ENCODE data around the gene RNF31.
"Not testable (repeated sequence)": the region's sequence is repeated elsewhere in the genome, so short reads cannot be mapped to it uniquely, and the experiment has no call there.

The RNF31 gene

GRCh38 chr14:24103451-24103850 lies 43.8 kb upstream of the RNF31 start:
- H3F3A ChIP-seq (ENCODE audit: low read depth): no peaks in the 10 kb centered on the region
- H3K27me3 ChIP-seq (ENCODE audit: insufficient read depth, low read length, poor library complexity, severe bottlenecking): no peaks in the 10 kb centered on the region
- H2AFZ ChIP-seq (ENCODE audit: low read length): no peak overlapping the region
- no peaks in the 10 kb centered on the region for H3K9me2 ChIP-seq (replicated peaks; ENCODE audit: low read depth, low read length)
- peaks cover under 1% of the 10 kb centered on the region for H3K4me1 ChIP-seq (ENCODE audit: insufficient read depth, low read length, poor library complexity, severe bottlenecking)
- H3K4me3 ChIP-seq (ENCODE audit: low read length, poor library complexity, severe bottlenecking): no peak overlapping the region
- H3K36me3 ChIP-seq (ENCODE audit: insufficient read depth, low read length): no peaks in the 10 kb centered on the region; the same call in 1 of the 2 replicates
- no peak overlapping the region for H3K4me2 ChIP-seq (ENCODE audit: low read depth, low read length, poor library complexity, severe bottlenecking)
- H3K9ac ChIP-seq (ENCODE audit: low read depth, low read length, poor library complexity, severe bottlenecking): no peak overlapping the region
- no peak for TF ChIP-seq CTCF (conservative IDR thresholded peaks at IDR 0.05; ENCODE audit: low read length)
- no peak for TF ChIP-seq EZH2phosphoT487 (IDR thresholded peaks at IDR 0.05; ENCODE audit: borderline replicate concordance)
- H3K9me3 ChIP-seq (ENCODE audit: insufficient read depth, low read depth, low read length): no peaks in the 10 kb centered on the region
- H4K20me1 ChIP-seq (ENCODE audit: insufficient read depth, low read length, poor library complexity, severe bottlenecking): no peaks in the 10 kb centered on the region
- no peaks in the 10 kb centered on the region for H3K79me2 ChIP-seq (ENCODE audit: insufficient read depth, low read length)

GRCh38 chr14:24105609-24106239 lies 41.6 kb upstream of the RNF31 start:
- not testable (repeated sequence) for H3K9me3 ChIP-seq (ENCODE audit: insufficient read depth, low read depth, low read length); H3K4me1 ChIP-seq (ENCODE audit: insufficient read depth, low read length, poor library complexity, severe bottlenecking); H3F3A ChIP-seq (ENCODE audit: low read depth); H3K4me2 ChIP-seq (ENCODE audit: low read depth, low read length, poor library complexity, severe bottlenecking); H3K36me3 ChIP-seq (ENCODE audit: insufficient read depth, low read length); H3K9ac ChIP-seq (ENCODE audit: low read depth, low read length, poor library complexity, severe bottlenecking); H3K27me3 ChIP-seq (ENCODE audit: insufficient read depth, low read length, poor library complexity, severe bottlenecking); H2AFZ ChIP-seq (ENCODE audit: low read length); H4K20me1 ChIP-seq (ENCODE audit: insufficient read depth, low read length, poor library complexity, severe bottlenecking); H3K4me3 ChIP-seq (ENCODE audit: low read length, poor library complexity, severe bottlenecking); H3K79me2 ChIP-seq (ENCODE audit: insufficient read depth, low read length); H3K9me2 ChIP-seq (replicated peaks; ENCODE audit: low read depth, low read length)

GRCh38 chr14:24106672-24107271 lies 40.5 kb upstream of the RNF31 start:
- no peaks in the 10 kb centered on the region for H3K79me2 ChIP-seq (ENCODE audit: insufficient read depth, low read length)
- no peak overlapping the region for H3K4me3 ChIP-seq (ENCODE audit: low read length, poor library complexity, severe bottlenecking)
- H3K36me3 ChIP-seq (ENCODE audit: insufficient read depth, low read length): no peaks in the 10 kb centered on the region
- peaks cover 8% of the 10 kb centered on the region for H3K4me1 ChIP-seq (ENCODE audit: insufficient read depth, low read length, poor library complexity, severe bottlenecking)
- H4K20me1 ChIP-seq (ENCODE audit: insufficient read depth, low read length, poor library complexity, severe bottlenecking): no peaks in the 10 kb centered on the region
- no peak overlapping the region for H3K9ac ChIP-seq (ENCODE audit: low read depth, low read length, poor library complexity, severe bottlenecking)
- no peak overlapping the region for H3K4me2 ChIP-seq (ENCODE audit: low read depth, low read length, poor library complexity, severe bottlenecking)
- no peaks in the 10 kb centered on the region for H3K9me2 ChIP-seq (replicated peaks; ENCODE audit: low read depth, low read length)
- no peaks in the 10 kb centered on the region for H3F3A ChIP-seq (ENCODE audit: low read depth)
- H2AFZ ChIP-seq (ENCODE audit: low read length): no peak overlapping the region
- H3K9me3 ChIP-seq (ENCODE audit: insufficient read depth, low read depth, low read length): no peaks in the 10 kb centered on the region
- no peak for TF ChIP-seq CTCF (conservative IDR thresholded peaks at IDR 0.05; ENCODE audit: low read length)
- no peaks in the 10 kb centered on the region for H3K27me3 ChIP-seq (ENCODE audit: insufficient read depth, low read length, poor library complexity, severe bottlenecking)

Data from Loucy (cell line).